ENCODE results near the gene DVL1. TPM values are rescaled to one million over a fixed set of nuclear protein-coding genes. Genes with fewer than 3 reads are reported as not detected.
A peak's percentile ranks its signal among the peaks of the same experiment; 100 is the strongest.

DVL1 gene
- total RNA-seq, 1 experiment from 2014 or later: 71.0 TPM

DNA sequence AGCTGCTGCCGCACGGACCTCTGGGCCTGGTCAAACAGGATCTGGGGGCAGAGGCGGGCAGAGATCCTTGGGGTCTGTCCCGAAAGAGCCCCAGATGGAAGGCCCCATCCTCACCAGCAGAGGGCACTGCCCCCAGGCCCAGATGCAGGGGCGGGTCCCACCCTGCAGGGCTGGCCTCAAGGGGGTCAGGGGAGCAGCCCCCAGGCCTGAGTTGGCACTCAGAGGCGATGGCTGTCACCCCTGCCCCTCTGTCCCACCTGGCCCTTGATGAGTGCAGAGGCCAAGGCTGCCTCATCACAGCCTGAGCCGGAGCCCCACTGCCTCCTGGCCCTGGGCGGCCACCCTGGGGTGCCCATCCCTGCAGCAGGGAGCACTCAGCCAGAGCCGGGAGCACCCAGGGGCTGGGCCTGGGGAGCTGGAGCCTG, 47.2 kb downstream of the DVL1 start:
- no peak overlapping the region for H3K4me2 ChIP-seq (ENCODE audit: insufficient read depth, insufficient read length, low read length)
- no CpG with 5 or more reads among the region's 9 CpGs for WGBS (ENCODE audit: extremely low coverage, insufficient read length, low lambda C conversion rate)
- no peak overlapping the region for H2BK20ac ChIP-seq (ENCODE audit: low read depth, low read length, poor library complexity, severe bottlenecking)
- Mint-ChIP-seq H3K36me3 (ENCODE audit: insufficient read depth in 1 of 3, low read depth in 3 of 3) (no peaks in the 10 kb centered on the region; a peak in 1 of 7 replicates), H3K9me3 (no peaks in the 10 kb centered on the region; a peak in 1 of 5 replicates), H3K27ac (no peak overlapping the region; a peak in 1 of 7 replicates), H3K4me1 (peaks cover 16 to 24% of the 10 kb centered on the region in 2 experiments), H3K27me3 (ENCODE audit: low read depth) (peaks cover 3% of the 10 kb centered on the region; the same call in 1 of the 2 replicates), H3K4me3 (no peak overlapping the region)
- TF ChIP-seq, protein P1, sequence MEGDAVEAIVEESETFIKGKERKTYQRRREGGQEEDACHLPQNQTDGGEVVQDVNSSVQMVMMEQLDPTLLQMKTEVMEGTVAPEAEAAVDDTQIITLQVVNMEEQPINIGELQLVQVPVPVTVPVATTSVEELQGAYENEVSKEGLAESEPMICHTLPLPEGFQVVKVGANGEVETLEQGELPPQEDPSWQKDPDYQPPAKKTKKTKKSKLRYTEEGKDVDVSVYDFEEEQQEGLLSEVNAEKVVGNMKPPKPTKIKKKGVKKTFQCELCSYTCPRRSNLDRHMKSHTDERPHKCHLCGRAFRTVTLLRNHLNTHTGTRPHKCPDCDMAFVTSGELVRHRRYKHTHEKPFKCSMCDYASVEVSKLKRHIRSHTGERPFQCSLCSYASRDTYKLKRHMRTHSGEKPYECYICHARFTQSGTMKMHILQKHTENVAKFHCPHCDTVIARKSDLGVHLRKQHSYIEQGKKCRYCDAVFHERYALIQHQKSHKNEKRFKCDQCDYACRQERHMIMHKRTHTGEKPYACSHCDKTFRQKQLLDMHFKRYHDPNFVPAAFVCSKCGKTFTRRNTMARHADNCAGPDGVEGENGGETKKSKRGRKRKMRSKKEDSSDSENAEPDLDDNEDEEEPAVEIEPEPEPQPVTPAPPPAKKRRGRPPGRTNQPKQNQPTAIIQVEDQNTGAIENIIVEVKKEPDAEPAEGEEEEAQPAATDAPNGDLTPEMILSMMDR (conservative IDR thresholded peaks at IDR 0.05): peak; percentile 83
- no peak overlapping the region for H2AK5ac ChIP-seq (ENCODE audit: insufficient read length, low read length)
- no peak overlapping the region for H3K14ac ChIP-seq (ENCODE audit: insufficient read depth, low read length)
- H3T11ph ChIP-seq (ENCODE audit: low read length): no peak overlapping the region
- H2BK5ac ChIP-seq (ENCODE audit: insufficient read length, low read length): no peak overlapping the region
- peaks cover 4% of the 10 kb centered on the region for H3K23me2 ChIP-seq (ENCODE audit: insufficient read length, low read depth, low read length, poor library complexity, severe bottlenecking)
- no peak overlapping the region for H2AFZ ChIP-seq (ENCODE audit: low read length)
- no peak overlapping the region for H2BK12ac ChIP-seq (ENCODE audit: insufficient read length, low read depth, low read length)
- peaks cover 5% of the 10 kb centered on the region; the same call in 1 of the 2 replicates for H3K4me1 ChIP-seq (ENCODE audit: insufficient read depth, low read length)
- H3K18ac ChIP-seq (ENCODE audit: insufficient read length, low read depth, low read length): no peak overlapping the region
- no peaks in the 10 kb centered on the region for H3K79me1 ChIP-seq (ENCODE audit: insufficient read depth, low read depth, low read length, poor library complexity, severe bottlenecking)
- no peaks in the 10 kb centered on the region for H3K79me2 ChIP-seq (ENCODE audit: insufficient read depth, low read length)
- H3K4ac ChIP-seq (ENCODE audit: low read depth, low read length): no peak overlapping the region
- H3K56ac ChIP-seq (ENCODE audit: insufficient read length, low read depth, low read length): no peak overlapping the region
- no peak overlapping the region for H4K91ac ChIP-seq (ENCODE audit: insufficient read length, low read depth, low read length)
- DNase-seq: peak; percentile 57
- no peaks in the 10 kb centered on the region for H3K27me3 ChIP-seq (ENCODE audit: insufficient read depth, low read length)
- H3K27ac ChIP-seq (ENCODE audit: insufficient read length, low read depth, low read length): no peak overlapping the region
- H3K9me3 ChIP-seq (ENCODE audit: control insufficient read depth, low read depth, low read length): no peaks in the 10 kb centered on the region
- no peak overlapping the region for H3K9ac ChIP-seq (ENCODE audit: extremely low read depth, insufficient read length, low read length)
- no peak overlapping the region for H3K23ac ChIP-seq (ENCODE audit: insufficient read length, low read depth, low read length)
- H4K5ac ChIP-seq (ENCODE audit: insufficient read length, low read depth, low read length): no peak overlapping the region
- H4K8ac ChIP-seq (replicated peaks; ENCODE audit: insufficient read length, low read depth, low read length): no peak overlapping the region
- H2BK15ac ChIP-seq (ENCODE audit: low read depth, low read length): no peak overlapping the region
- no peak overlapping the region for H2BK120ac ChIP-seq (ENCODE audit: low read depth, low read length, poor library complexity, severe bottlenecking)
- H4K20me1 ChIP-seq (ENCODE audit: control insufficient read depth, insufficient read depth, insufficient read length): no peaks in the 10 kb centered on the region
